PC-9 (cell line): Measurements from ENCODE around the gene CPOX.

Experiments used
- EZH2 ChIP-seq: fragments of 200-600 bp; sonication (generic); IDR thresholded peaks from 2 replicates; pipeline ENCODE4 v1.8.0; 2017; ENCODE audit warnings: antibody characterized with exemption, low read depth
- TF ChIP-seq, protein P1 (sequence below): fragments of 200-600 bp; sonication (generic); conservative IDR thresholded peaks from 2 replicates; pipeline ENCODE4 v1.6.1; 2017; ENCODE audit warnings: mixed run types, antibody characterized with exemption, mild to moderate bottlenecking, moderate library complexity

DNA sequence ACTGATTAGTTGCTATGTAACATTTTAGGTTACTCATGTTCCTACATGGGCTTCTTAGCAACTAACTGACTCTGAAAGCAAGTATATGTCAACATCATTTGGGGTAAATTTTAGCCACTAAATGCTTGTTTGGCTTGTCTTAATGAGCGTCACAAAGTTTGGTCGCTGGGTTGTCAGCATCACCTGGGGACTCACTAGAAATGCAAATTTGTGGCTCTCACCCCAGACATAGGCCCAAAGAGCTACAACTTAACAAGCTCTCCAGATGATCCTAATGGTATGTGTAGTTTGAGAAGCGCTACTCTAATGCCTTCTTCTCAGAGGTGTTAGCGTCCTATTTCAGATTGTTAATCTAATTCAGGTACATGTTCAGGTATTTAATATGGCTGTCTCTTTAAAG is 32.7 kb upstream of the CPOX start:
- TF ChIP-seq, protein P1, sequence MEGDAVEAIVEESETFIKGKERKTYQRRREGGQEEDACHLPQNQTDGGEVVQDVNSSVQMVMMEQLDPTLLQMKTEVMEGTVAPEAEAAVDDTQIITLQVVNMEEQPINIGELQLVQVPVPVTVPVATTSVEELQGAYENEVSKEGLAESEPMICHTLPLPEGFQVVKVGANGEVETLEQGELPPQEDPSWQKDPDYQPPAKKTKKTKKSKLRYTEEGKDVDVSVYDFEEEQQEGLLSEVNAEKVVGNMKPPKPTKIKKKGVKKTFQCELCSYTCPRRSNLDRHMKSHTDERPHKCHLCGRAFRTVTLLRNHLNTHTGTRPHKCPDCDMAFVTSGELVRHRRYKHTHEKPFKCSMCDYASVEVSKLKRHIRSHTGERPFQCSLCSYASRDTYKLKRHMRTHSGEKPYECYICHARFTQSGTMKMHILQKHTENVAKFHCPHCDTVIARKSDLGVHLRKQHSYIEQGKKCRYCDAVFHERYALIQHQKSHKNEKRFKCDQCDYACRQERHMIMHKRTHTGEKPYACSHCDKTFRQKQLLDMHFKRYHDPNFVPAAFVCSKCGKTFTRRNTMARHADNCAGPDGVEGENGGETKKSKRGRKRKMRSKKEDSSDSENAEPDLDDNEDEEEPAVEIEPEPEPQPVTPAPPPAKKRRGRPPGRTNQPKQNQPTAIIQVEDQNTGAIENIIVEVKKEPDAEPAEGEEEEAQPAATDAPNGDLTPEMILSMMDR = no peak
- no peak for TF ChIP-seq EZH2
